ENCODE results near the gene ROS1.

DNA sequence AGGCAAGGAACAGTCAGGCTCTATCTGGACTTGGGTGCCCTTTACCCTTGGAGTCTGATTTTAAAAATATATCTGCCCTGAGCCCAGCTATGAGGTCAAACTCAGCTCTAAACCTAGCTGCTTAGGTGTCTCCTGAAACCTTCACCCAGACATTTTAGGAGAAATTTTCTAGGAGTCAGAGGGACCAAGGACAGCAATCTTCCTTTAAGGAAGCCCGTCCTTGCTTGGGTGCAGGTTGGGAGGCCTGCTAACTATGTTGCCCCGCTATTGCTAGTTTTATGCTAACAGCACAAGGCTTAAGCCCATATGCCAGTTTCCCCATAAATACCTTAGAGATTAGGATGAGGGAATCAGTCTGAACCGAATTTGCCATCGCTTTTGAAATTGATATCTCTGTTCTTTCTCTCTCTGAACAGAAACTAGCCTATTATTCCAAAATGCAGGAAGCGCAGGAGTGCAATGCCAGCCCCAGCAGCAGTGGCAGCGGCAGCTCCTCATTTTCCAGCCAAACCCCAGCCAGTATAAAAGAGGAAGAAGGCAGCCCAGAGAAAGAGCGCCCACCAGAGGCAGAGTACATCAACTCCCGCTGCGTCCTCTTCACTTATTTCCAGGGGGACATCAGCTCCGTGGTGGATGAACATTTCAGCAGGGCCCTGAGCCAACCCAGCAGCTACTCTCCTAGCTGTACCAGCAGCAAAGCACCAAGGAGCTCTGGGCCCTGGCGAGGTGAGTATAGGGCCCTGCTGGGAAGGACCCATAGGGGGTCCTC, 157.8 kb downstream of the ROS1 start:
- TF ChIP-seq, protein P1, sequence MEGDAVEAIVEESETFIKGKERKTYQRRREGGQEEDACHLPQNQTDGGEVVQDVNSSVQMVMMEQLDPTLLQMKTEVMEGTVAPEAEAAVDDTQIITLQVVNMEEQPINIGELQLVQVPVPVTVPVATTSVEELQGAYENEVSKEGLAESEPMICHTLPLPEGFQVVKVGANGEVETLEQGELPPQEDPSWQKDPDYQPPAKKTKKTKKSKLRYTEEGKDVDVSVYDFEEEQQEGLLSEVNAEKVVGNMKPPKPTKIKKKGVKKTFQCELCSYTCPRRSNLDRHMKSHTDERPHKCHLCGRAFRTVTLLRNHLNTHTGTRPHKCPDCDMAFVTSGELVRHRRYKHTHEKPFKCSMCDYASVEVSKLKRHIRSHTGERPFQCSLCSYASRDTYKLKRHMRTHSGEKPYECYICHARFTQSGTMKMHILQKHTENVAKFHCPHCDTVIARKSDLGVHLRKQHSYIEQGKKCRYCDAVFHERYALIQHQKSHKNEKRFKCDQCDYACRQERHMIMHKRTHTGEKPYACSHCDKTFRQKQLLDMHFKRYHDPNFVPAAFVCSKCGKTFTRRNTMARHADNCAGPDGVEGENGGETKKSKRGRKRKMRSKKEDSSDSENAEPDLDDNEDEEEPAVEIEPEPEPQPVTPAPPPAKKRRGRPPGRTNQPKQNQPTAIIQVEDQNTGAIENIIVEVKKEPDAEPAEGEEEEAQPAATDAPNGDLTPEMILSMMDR (IDR thresholded peaks at IDR 0.05; ENCODE audit: low read length) = peak; percentile 17; the same call in 1 of the 2 replicates
- TF ChIP-seq EZH2 (IDR thresholded peaks at IDR 0.05; ENCODE audit: borderline replicate concordance, low read length) = no peak

Data from OCI-LY1 (cell line).